Fibroblast of skin of right quadriceps (primary cell): ENCODE data around the gene FOXR1.

ENCODE experiments used
- DNase-seq: peaks from one replicate; pipeline ENCODE4 v3.0.0-alpha.2; 2013

Gene FOXR1

GRCh38 chr11:118971646-118972045, at the start of gene FOXR1:
TSS of gene FOXR1 (plus strand) at chr11:118971761. CDS start at chr11:118971932, 171 bp downstream.
- no peak for DNase-seq

DNA sequence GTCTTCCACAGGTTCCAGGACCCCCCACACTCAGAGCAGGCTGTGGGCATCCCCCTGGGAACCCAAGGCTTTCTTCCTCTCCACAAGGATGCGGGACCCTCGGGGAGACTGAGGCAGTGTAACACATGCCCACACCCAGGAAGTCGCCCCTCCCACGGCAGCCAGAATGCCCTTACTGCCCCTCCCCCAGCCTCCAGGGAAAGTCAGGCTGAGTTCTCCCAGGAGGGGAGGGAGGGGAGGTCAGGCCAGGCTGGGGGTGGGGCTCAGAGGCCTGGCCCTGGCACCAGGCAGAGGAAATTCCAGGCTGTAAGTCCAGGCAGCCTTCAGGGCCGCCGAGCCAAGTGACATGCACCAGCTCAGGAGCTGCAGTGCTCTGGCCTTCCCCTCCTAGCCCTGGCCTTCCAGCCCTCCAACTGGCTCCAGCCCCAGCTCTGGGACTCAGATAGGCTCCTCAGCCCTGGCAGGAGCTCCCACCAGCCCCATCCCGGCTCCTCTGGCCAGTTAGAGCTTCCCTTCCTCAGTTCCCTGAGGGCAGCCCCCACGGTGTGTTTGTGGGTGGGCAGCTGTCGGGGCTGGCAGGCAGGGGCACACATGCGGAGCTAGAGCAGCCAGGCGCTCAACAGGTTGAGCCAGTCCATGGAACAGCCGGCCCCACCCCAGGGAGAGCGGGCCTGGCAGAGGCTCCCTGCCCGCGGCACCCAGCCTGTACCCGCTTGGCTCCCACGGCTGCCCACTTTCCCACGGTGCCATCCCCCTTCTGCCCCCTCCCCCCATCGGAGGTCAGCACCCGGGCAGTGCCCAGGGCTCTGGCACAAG, 49.4 kb upstream of the FOXR1 start:
- DNase-seq, result peak; percentile 65

GRCh38 chr11:118922745-118923627, 48.6 kb upstream of the FOXR1 start:
- DNase-seq, result no peak

GRCh38 chr11:118923721-118924587, 47.6 kb upstream of the FOXR1 start:
- no peak for DNase-seq

GRCh38 chr11:118924591-118925585, 46.7 kb upstream of the FOXR1 start:
- DNase-seq, result peak; percentile 28

DNA sequence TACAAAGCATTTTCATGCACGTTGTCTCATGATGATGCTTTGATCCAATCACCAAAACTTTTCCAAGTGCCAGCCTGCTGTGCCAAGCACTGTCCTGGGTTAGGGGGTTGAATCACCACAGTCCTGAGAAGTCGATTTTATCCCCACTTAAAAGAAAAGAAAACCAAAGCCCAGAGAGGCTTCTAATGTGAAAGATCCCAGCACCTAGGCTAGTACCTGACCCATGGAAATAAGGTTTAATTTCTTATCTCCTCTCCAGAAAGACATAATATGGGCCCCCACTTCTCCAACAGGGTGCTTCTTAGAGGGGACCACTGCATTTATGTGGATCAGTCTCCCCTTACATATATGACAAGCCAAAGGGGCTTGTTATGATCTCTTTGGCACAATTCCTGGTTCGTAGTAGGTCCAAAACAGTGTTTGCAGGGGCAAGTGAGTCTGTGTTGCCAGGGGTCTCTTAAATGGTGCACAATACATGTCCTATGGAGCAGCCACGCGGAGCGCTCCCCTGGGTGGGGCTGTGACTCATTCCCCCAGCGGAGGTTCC, 43.9 kb upstream of the FOXR1 start:
- DNase-seq, result no peak

- peak; percentile 91 for DNase-seq
Measured at GRCh38 chr11:118928101-118928869, 43.3 kb upstream of the FOXR1 start.

GRCh38 chr11:118928870-118929500, 42.6 kb upstream of the FOXR1 start:
- DNase-seq, result peak; percentile 68

DNA sequence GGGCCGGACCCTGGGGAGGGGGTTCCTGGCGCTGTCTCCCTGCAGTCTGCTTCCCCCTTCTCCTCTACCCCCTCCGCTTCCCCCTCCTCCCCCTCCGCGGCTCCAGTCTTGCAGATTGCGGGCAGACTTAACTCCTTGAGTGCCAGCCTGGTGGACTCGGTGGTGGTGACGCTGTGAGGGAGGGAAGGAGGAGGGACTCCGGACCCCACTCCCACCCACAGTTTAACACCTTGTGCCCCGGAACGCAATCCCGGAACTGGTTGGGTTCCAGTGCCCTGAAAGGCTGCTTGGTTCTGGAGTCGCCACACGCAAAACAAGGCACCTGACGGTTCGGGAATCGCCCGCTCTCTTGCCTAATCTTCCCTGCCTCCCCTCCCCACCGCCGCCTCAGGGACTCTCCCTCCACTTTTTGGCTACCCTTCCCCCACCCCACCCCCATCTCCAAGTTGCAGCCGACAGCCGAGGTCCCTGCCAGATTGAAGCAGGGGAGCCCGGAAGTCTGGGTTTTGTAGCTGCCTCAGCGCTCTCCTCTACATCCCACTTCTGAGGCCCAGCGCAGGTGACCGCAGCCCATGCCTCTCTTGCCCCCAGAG, 42.0 kb upstream of the FOXR1 start:
- peak; percentile 91 for DNase-seq

- peak; percentile 71 for DNase-seq
Measured at GRCh38 chr11:118930094-118930712, 41.4 kb upstream of the FOXR1 start.

DNA sequence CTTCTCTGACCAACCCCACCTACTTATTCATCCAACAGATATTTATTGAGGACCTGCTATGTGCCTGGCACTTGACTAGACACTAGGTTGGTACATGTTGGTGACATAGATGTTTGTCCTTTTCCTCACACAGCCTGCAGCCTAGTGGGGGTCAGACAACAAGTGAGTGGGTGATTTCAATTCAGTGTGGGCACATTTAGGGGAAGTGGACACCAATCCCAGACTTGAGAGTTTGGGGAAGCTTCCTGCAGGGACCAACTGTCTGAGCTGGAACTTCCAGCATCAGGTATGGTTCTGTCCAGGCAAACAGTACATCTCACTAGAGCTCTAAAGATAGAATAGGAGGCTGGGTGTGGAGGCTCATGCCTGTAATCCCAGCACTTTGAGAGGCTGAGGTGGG, 40.0 kb upstream of the FOXR1 start:
- no peak for DNase-seq

DNA sequence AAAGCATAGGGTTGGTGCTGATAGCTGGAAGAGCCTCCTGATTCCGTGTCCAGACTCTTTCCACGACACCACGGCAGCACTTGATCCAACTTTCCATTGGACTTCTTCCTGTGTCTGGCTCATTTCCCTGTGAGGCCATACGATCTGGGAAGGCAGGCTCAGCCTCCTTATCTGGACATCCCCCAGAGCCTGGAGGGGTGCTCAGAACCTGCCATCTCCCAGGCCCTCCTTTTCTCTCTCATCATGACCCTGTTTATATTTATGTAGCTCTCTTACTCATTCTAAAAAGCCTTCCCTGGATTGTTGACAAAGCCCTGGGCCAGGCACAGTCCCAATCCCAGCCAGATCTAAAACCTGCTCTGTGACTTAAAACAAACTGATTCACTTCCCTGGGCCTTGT, 38.1 kb upstream of the FOXR1 start:
- DNase-seq, result no peak

- DNase-seq, result no peak
Measured at GRCh38 chr11:118935376-118935775, 36.2 kb upstream of the FOXR1 start.

GRCh38 chr11:118938491-118939403, 32.8 kb upstream of the FOXR1 start:
- peak; percentile 71 for DNase-seq

DNA sequence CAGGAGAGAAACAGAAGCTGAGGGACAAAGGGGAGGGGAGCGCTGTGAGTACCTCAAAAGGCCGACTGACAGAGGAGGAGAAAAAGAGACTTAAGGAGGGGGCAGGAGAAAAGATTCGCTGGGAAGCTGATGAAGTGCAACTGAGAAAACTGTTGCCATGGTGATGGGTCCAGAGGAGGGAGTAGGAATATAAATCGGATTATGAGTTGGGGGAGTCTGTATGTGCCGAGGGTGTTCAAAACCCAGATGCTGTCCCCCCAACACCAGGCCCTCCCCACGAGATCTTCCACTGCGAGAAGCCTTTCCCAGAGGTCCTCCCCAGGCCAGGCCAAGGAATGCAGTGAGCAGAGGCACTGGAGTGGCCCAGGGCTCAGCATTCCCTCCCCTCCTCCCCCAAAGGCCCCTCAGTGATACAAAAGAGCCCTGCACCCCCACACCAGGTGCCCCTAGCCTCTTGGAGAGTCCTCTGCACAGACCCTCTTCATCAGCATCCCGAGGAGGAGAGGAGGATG, 32.1 kb upstream of the FOXR1 start:
- no peak for DNase-seq

- DNase-seq, result peak; percentile 69
Measured at GRCh38 chr11:118939953-118940598, 31.5 kb upstream of the FOXR1 start.

- no peak for DNase-seq
Measured at GRCh38 chr11:118947091-118947490, 24.5 kb upstream of the FOXR1 start.
